ENCODE data around the gene TNNT1. TPM values are rescaled to one million over a fixed set of nuclear protein-coding genes. Genes with fewer than 3 reads are reported as not detected.

TNNT1 gene, protein sequence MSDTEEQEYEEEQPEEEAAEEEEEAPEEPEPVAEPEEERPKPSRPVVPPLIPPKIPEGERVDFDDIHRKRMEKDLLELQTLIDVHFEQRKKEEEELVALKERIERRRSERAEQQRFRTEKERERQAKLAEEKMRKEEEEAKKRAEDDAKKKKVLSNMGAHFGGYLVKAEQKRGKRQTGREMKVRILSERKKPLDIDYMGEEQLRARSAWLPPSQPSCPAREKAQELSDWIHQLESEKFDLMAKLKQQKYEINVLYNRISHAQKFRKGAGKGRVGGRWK
- not detected for total RNA-seq

DNA sequence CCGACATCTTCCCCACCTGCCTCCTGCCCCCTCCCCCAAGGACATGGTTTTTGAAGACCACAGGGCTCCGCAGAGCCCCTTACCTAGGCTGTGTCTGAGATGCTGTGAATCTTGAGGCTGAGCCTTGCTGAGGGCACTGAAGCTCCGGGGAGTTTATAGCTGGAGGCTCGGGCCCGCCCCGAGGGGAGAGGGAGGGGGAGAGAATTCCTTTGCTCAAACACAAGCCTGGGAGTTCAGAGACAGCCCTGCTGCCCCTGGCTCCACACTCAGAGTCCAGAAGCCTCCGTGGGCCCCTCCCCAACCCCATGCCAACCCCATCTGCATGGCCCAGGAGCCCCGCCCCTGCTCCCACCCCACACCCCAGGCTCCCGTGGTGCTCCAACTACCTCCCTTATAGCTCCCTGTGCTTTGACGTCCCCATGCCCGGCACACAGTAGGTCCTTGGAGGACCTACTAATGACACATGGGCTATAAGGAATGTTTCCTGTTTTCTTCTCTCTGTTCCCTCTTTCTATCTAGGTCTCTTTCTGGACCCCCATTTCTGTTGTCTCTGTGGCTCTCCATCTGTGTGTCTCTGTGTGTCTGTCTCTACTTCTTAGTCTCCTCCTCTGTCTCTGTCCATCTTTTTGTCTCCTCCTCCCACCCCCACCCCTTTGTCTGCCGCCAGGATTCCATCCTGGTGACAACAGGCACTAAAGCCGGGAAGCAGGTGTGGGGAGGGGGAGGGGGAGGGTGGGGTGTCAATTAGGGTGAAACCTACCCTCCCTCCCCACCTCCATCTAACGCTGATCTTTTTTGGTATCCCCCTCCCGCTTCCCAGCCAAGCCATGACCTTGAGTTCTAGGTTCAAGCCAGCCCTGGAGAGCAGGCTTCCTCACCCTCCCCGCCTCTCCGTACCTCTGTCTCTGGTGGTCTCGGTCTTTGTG, at the start of gene TNNT1:
Gene TNNT1 (minus strand): TSS at position 129 of the 926 bp plus-strand sequence. CDS start 2,049 bp downstream, outside the sequence.
- Mint-ChIP-seq H3K4me3 (no peak within 1 kb of the TSS), H3K4me1 (ENCODE audit: low read depth in 2 of 2) (peaks cover 24 to 27% of the 10 kb centered on the region in 2 donors), H3K9me3 (peaks cover 6% of the 10 kb centered on the region), H3K27me3 (peaks cover 42 to 44% of the 10 kb centered on the region in 2 donors), H3K36me3 (no peaks in the 10 kb centered on the region), H3K27ac (no peak within 1 kb of the TSS)
- DNase-seq (ENCODE audit: low spot score) (no peak), ATAC-seq (no peak)

DNA sequence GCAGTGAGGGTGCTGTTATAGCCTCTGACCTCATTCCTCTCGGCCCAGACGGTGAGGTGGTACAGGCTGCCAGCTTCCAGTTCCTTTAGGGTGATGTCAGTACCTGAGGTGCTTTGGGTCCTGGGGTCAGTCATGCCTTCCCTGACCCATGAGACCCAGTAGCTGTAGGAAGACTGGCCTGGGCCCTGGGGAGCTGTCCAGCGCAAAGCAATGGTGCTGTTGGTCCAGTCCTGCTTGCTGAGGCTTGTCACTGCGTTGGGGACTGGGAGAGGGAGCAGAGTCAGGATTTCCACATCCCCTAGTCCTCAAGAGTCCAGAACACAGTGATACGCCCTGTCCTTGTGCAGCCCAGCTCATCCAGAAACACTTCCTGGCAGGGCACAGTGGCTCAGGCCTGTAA, 49.6 kb upstream of the TNNT1 start:
- Mint-ChIP-seq H3K4me1 (ENCODE audit: low read depth in 2 of 2) (no peaks in the 10 kb centered on the region), H3K9me3 (no peaks in the 10 kb centered on the region), H3K36me3 (no peaks in the 10 kb centered on the region), H3K4me3 (no peak overlapping the region), H3K27me3 (peaks cover 13 to 16% of the 10 kb centered on the region in 2 donors), H3K27ac (no peak overlapping the region)
- no peak for ATAC-seq
- no peak for DNase-seq (ENCODE audit: low spot score)

DNA sequence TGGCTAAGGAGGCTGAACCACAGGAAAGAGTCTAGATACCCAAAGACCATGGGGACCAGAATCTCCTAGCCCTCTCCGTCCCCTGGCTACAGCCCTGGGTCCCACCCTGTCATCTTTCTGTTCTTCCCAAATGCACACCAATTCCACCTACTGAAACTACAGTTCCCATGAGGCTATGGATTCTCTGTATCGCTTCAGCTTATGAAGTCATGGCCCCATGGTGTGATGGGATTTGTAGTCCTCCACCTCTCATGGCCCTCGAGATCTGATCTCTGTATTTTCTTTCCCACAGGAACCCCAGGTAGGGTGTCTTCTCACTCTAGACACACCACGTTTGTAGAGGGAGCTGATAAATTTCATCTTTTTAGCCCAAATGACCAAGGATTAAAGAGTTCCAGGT, 48.5 kb upstream of the TNNT1 start:
- Mint-ChIP-seq H3K27ac (no peak overlapping the region), H3K27me3 (peaks cover 13 to 16% of the 10 kb centered on the region in 2 donors), H3K4me3 (no peak overlapping the region), H3K4me1 (ENCODE audit: low read depth in 2 of 2) (no peaks in the 10 kb centered on the region), H3K36me3 (no peaks in the 10 kb centered on the region), H3K9me3 (no peaks in the 10 kb centered on the region)
- no peak for DNase-seq (ENCODE audit: low spot score)
- ATAC-seq: peak; percentile 42 to 66

DNA sequence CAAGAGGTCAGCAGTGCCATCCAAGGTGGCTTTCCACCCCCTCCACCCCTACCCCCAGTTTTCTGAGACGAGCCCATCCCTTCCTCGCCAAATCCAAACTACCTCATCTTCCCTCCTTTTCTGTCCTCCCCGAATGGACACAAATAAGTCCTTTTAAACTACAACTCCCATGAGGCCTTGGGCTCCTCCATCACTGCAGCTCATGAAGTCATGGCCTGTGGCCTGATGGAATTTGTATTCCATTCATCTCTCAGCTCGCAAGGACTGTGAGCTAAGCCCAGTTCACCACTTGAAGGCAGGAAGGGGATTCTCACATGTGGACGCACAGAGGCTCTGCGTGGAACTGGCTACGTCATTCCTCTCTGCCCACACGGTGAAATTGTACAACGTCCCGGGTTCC, 47.8 kb upstream of the TNNT1 start:
- ATAC-seq (no peak), DNase-seq (ENCODE audit: low spot score) (no peak)
- H3K27me3 Mint-ChIP-seq: peaks cover 13 to 16% of the 10 kb centered on the region in 2 donors
- H3K4me1 Mint-ChIP-seq (ENCODE audit: low read depth in 2 of 2): no peaks in the 10 kb centered on the region
- H3K9me3 Mint-ChIP-seq: no peaks in the 10 kb centered on the region
- H3K27ac Mint-ChIP-seq: no peak overlapping the region
- H3K36me3 Mint-ChIP-seq: no peaks in the 10 kb centered on the region
- no peak overlapping the region for H3K4me3 Mint-ChIP-seq

DNA sequence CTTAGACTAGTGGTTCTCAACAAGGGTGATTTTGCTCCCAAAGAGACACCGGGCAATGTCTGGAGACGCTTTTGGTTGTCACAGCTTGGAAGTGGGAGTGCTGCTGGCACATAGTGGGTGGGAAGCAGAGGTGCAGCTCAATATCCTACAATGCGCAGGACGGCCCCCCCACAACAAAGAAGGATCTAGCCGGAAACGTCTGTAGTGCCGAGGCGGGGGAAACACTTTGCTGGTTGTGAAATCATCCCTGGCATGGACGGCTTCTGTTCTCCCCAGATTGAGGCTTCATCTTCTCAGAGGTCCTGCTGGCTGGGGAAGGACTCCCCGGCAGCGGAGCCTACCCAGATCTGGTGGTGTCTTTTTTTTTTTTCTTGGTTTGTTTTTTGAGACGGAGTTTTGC, 44.5 kb upstream of the TNNT1 start:
- DNase-seq (ENCODE audit: low spot score) (no peak), ATAC-seq (no peak)
- Mint-ChIP-seq H3K4me3 (no peak overlapping the region), H3K9me3 (no peaks in the 10 kb centered on the region), H3K27ac (no peak overlapping the region), H3K27me3 (peaks cover 0 to 6% of the 10 kb centered on the region in 2 donors), H3K4me1 (ENCODE audit: low read depth in 2 of 2) (peaks cover 4 to 6% of the 10 kb centered on the region in 2 donors), H3K36me3 (no peaks in the 10 kb centered on the region)

DNA sequence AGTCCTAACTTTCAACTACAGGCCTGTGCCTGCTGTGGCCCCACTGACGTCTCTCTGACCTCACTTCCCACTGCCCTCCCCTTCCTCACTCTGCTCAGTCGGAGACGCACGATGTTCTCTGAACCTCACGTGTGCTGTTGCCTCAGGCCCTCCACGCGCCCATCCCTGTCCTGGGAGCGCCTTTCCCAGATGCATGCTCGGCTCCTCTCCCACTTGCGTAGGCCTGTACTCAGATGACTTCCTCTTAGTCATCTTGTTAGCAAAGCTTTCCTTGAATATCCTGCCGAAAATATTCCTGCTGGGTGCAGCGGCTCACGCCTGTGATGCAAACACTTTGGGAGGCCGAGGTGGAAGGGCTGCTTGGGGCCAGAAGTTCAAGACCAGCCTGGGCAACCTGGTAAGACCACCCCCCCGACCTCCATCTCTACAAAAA, 40.4 kb upstream of the TNNT1 start:
- no peak for DNase-seq (ENCODE audit: low spot score)
- Mint-ChIP-seq H3K27ac (no peak overlapping the region), H3K9me3 (no peaks in the 10 kb centered on the region), H3K36me3 (no peaks in the 10 kb centered on the region), H3K27me3 (peaks cover 0 to 4% of the 10 kb centered on the region in 2 donors), H3K4me1 (ENCODE audit: low read depth in 2 of 2) (peaks cover 5 to 8% of the 10 kb centered on the region in 2 donors), H3K4me3 (no peak overlapping the region)
- no peak for ATAC-seq

DNA sequence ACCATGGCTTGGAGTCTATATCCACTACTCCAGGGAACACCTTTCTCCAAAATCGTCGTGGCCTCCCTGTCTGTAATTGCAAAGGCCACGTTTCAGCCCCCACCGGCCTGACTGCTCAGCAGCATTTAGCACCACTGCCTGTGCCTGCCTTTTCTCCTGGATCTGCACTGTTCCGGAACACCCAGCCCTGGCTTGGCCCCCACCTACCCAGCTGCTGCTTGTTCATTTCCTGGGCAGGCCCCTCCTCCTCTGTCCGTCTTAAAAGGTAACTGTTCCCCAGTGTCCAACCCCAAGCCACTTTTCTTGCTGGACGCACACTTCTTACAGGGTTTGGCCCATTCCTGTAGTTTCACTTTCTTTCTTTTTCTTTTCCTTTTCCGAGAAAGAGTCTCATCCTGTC, 39.6 kb upstream of the TNNT1 start:
- DNase-seq (ENCODE audit: low spot score) (no peak), ATAC-seq (peak in 1 of 2 donors; percentile 28)
- H3K27ac Mint-ChIP-seq: no peak overlapping the region
- H3K36me3 Mint-ChIP-seq: no peaks in the 10 kb centered on the region
- peaks cover 5 to 8% of the 10 kb centered on the region in 2 donors for H3K4me1 Mint-ChIP-seq (ENCODE audit: low read depth in 2 of 2)
- peaks cover 0 to 9% of the 10 kb centered on the region in 2 donors for H3K27me3 Mint-ChIP-seq
- H3K4me3 Mint-ChIP-seq: peak overlapping the region; percentile 62
- H3K9me3 Mint-ChIP-seq: no peaks in the 10 kb centered on the region

DNA sequence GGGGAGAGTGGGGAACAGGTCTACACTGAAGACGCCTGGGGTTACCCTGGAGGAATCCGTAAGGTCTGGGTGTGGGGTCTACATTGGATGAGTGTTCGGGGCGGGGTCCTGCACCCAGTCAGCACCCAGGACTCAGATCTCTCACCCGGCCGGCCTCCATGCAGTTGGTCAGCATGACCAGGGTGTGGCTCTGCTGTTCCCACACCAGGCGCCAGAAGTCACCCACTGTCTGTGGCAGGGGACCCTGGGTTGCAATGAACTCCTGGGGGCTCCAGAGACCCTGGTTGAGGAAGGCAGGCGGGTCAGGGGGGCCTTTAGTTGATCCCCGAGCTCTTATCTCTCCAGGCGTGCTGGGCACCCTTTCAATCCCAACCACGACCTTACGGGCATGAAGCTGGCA, 37.1 kb upstream of the TNNT1 start:
- H3K27me3 Mint-ChIP-seq: peaks cover 10 to 11% of the 10 kb centered on the region in 2 donors
- DNase-seq (ENCODE audit: low spot score) (no peak), ATAC-seq (no peak)
- H3K9me3 Mint-ChIP-seq: no peaks in the 10 kb centered on the region
- no peak overlapping the region for H3K4me3 Mint-ChIP-seq
- peaks cover 5 to 8% of the 10 kb centered on the region in 2 donors for H3K4me1 Mint-ChIP-seq (ENCODE audit: low read depth in 2 of 2)
- H3K36me3 Mint-ChIP-seq: no peaks in the 10 kb centered on the region
- no peak overlapping the region for H3K27ac Mint-ChIP-seq

DNA sequence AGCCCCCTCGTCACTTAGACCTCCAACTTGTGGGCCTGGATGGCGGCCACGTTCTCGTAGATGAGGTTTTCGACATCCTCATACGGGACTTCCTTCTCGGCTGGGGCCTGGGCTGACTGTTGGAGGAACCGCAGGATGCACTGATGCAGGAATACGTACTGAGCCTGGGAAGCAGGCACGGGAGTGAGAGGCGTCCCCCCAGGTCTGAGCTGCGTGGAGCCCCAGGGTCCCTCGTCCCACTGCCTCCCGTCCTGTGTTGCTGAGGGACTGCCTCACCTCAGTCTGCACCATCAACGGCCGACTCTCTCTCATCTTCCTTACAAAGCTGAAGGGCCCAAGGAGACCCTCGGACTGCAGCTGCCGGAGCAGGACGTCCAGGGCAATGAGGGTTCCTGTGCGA, 32.7 kb upstream of the TNNT1 start:
- peaks cover 12 to 15% of the 10 kb centered on the region in 2 donors for H3K4me1 Mint-ChIP-seq (ENCODE audit: low read depth in 2 of 2)
- H3K36me3 Mint-ChIP-seq: no peaks in the 10 kb centered on the region
- no peak for DNase-seq (ENCODE audit: low spot score)
- H3K27ac Mint-ChIP-seq: no peak overlapping the region
- no peak overlapping the region for H3K4me3 Mint-ChIP-seq
- peaks cover 17 to 25% of the 10 kb centered on the region in 2 donors for H3K27me3 Mint-ChIP-seq
- H3K9me3 Mint-ChIP-seq: no peaks in the 10 kb centered on the region
- ATAC-seq: no peak

DNA sequence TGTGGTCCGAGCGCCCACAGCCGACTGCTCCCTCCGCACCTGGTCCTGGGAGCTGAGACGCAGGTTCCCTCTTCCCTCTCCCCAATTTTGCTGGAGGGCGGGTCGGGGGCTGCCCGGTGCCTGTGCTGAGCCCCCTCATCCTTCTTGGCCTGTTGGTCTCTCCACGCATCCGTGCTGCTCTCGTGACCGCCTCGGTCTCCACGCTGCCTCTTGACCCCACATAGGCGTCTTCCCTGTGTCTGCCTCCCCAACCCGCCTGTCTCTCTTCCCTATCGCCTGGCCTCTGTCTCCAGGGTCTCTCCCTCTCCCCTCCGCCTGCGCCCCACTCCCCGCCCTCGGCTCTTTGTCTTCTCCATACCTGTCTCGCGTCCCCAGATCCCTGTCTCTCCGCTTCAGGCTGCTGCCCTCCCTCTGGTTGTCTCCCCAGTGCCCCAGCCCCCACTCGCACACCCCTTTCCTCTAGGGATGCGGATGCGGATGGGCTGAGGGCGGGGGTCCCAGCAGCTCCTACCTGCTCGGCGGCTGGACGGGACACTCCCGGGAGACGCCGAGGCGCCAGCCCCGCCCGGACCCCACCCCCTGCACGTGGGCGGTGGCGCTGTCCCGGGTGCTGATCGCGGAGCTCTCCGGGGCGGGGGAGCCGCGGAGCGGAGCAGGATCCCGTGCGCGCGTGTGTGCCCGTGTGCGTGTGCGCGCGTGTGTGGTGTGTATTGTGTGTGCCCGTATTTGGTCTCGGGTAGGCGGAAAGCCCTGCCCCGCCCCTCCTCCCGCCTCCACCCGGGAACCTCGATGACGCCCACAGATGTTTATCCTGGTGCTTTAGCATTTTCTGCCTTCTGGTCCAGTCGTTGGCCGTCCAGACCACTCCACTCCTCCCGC, 30.8 kb upstream of the TNNT1 start, which contains the start of gene SYT5:
Gene SYT5 (minus strand): TSS at position 684 of the 879 bp plus-strand sequence. CDS start 1,248 bp downstream, outside the sequence.
- no peaks in the 10 kb centered on the region for H3K36me3 Mint-ChIP-seq
- H3K4me1 Mint-ChIP-seq (ENCODE audit: low read depth in 2 of 2): peaks cover 12 to 18% of the 10 kb centered on the region in 2 donors
- peak within 1 kb of the TSS; percentile 60 to 63 for H3K27ac Mint-ChIP-seq
- H3K4me3 Mint-ChIP-seq: peak within 1 kb of the TSS; percentile 74
- peaks cover 17 to 35% of the 10 kb centered on the region in 2 donors for H3K27me3 Mint-ChIP-seq
- ATAC-seq (peak; percentile 65 to 80), DNase-seq (ENCODE audit: low spot score) (no peak)
- H3K9me3 Mint-ChIP-seq: no peaks in the 10 kb centered on the region

DNA sequence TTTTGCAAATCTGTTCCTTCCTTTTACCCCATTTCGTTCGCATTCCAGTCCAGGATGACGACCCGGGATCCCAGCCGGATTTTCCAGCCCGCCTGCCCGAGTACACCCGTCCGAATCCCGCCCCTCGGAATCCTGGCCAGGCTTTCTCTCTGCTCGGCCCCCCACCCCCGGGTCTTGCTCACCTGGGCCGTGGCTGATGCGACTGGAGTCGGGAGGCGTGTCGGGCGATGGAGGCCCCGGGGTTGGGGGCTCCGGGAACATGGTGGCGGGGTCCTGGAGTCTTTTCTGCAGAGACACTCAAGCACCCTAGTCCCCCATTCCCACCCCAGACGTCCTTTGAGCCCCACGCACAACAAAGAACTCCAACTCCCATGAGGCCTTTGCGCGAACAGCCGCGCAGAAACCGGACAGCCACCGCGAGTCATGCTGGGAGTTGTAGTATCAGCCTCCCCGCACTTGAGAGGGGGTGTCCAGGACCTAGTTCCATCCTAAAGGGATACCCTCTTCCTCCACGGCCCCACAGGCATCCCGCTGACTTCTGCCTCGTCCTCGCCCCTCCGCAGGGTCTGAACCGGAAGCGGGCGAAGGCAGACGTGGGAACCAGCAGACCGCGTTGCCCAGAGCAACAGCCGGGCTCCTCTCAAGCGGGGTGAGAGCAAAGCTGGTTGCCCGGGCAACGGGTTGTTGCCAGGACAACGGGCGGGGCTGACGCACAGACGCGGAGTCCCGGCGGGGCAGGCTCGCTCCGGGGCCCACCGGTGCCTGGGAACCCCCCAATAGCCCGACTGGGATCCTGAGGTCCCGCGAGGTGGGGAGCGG, 30.0 kb upstream of the TNNT1 start:
- no peaks in the 10 kb centered on the region for H3K9me3 Mint-ChIP-seq
- DNase-seq (ENCODE audit: low spot score) (peak; percentile 91), ATAC-seq (peak; percentile 89 to 92)
- H3K27me3 Mint-ChIP-seq: peaks cover 17 to 32% of the 10 kb centered on the region in 2 donors
- peaks cover 12 to 18% of the 10 kb centered on the region in 2 donors for H3K4me1 Mint-ChIP-seq (ENCODE audit: low read depth in 2 of 2)
- H3K27ac Mint-ChIP-seq: peak overlapping the region; percentile 27 to 63
- H3K36me3 Mint-ChIP-seq: no peaks in the 10 kb centered on the region
- peak overlapping the region; percentile 74 for H3K4me3 Mint-ChIP-seq

DNA sequence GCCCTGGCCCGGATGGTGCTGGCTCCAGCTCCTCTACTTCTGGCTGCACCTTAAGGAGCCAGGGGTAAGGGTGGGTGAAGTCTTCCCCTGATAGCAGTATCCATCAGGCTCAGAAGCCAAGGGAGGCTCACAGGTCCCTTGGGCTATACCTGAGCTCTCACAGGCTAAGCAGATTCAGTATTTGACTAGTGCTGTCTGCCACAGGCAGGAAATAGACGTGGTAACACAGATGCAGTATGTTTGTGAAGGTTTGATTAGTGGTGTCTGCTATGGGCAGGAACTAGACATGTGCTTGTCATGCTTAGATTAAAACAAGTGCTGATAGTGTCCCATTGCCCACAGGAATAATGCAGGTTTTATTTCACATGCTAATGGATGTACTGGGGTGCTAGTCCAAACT, 27.1 kb upstream of the TNNT1 start:
- DNase-seq (ENCODE audit: low spot score): no peak
- Mint-ChIP-seq H3K4me3 (no peak overlapping the region), H3K27ac (no peak overlapping the region)

More for the DNA sequence above, 27.1 kb upstream of the TNNT1 start:
- Mint-ChIP-seq H3K4me1 (ENCODE audit: low read depth in 2 of 2) (peaks cover 12 to 26% of the 10 kb centered on the region in 2 donors), H3K9me3 (no peaks in the 10 kb centered on the region), H3K27me3 (peaks cover 26 to 44% of the 10 kb centered on the region in 2 donors), H3K36me3 (no peaks in the 10 kb centered on the region)
- no peak for ATAC-seq
